NCI-H187 (cell line): ENCODE data around the gene TFDP3.

ENCODE experiments used
- DNase-seq, 2 experiments: peaks; one replicate each; lab custom pipeline; 2025; lab: John Stamatoyannopoulos, UW

TFDP3 gene

DNA sequence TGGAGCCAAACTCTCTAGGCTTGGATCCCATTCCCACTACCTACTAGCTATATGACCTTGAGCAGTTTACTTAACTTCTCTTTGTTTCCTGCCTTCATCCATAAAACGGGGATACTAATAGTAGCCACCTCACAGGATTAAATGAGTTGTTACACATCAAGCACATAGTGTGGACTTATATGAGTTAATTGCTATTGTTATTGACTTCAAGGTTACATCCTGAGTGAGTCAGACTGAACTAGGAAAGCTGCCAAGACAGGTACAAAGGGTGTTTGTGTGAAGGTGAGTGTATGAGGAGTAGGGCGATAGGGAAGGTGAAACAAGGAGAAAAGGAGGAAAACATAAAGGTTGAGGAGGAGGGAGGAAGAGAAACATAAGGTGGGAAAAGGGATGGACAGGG lies 32.2 kb downstream of the TFDP3 start:
- no peak for DNase-seq

DNA sequence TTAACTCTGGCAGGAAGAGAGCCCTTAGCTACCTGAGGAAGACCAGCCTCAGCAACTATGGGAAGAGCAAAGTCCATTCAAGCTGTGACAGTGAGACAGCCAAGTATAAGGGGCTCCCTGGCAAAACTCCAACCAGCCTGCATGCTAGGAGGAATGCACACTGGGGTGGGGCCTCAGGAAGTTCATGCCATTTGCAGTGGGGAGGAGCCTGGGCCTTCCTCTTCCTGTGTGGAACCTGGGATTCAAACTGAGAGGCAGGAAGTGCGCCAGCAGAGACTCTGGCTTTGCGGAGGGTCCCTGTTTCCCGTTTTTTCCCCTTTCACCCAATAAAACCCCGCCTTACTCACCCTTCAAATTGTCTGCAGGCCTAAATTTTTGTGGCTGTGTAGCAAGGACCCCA lies 33.0 kb downstream of the TFDP3 start:
- DNase-seq, result no peak

DNA sequence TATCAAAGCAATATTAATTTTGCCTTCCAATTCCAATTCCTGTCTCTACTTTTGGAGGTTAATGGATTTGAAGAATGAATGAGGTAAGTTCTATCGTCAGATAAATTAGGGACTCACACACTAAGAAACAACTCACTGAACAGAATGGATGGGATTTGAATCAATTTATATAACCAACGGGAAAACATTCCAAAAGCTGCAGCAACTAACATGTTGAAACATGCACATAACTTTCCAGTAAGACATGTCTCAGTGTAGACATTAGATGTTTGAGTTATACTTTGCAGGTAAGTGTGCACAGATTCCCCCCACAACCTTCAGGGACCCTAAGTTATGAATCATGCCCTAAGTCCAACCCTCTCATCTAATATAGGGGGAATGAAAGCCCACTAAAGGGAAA lies 34.3 kb downstream of the TFDP3 start:
- no peak for DNase-seq

DNA sequence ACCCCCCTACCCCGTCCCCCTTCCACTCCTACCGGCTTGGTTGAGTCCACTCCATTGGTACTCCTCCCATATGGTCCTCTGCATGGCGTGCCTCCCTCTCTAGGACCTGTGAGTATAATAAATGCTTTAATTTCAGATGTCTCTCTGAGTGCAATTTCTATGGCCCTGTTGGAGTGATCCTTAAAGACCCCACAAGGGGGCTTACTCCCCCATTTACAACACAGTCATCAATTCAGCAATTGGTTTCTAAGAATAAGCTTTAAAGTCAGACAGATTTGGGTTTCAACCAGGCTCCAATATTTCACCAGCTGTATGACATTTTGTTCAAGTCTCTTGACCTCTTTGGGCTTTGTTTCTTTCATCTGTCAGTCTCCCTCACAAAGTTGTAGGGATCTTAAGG lies 38.7 kb downstream of the TFDP3 start:
- DNase-seq, result no peak

DNA sequence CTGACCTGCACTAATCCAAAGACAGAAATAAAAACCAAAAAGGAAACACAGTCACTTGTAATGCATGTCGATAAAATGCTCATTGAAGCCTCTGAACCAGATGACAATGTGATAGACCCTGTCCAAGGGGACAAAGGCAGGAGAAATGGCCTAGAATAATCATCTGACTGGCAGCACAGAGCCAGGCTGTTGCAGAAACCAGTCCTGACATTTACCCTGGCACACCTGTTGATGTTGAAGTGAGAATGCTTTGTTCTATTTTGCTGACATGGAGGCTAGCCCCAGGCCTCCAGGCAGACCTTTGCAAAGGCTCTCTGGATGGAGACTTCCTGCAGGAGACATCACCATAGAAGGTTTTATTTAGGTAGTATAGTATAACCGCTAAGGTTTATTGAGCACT lies 41.0 kb downstream of the TFDP3 start:
- no peak for DNase-seq

DNA sequence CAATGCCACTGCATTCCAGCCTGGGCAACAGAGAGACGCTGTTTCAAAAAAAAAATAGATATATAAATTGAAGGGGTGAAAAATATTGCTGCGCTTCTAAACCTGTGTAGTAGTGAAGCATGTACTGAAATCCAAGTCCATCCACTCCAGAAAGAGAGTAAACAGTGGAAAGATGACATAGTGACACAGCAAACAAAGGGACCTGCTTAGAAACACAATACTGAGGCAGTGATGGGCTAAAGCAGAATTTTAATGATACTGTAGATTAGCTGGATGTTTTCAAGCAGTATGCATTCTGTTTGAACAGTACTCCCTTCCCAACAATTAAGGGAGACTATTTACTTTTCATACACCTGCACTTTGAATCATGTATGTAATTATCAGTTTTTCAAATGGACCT lies 42.5 kb downstream of the TFDP3 start:
- DNase-seq, result no peak

DNA sequence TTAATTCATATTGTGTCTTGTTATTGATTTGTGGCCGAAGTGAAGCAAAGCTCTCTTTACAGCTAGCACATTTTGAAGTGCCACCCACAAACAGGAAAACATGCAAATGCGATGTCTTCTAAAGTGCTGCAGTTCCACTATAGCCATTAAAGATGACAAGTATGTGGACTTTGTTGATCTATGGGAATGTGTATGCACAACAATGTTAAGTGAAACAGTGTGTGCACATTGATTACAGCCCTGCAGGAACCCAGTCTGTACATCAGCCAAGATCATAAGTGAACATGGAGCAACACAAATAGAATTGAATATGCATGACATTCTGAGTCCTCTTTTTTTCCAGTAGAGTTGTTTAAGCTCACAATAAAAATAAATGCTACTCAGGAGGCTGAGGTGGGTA lies 43.0 kb downstream of the TFDP3 start:
- DNase-seq, result no peak

DNA sequence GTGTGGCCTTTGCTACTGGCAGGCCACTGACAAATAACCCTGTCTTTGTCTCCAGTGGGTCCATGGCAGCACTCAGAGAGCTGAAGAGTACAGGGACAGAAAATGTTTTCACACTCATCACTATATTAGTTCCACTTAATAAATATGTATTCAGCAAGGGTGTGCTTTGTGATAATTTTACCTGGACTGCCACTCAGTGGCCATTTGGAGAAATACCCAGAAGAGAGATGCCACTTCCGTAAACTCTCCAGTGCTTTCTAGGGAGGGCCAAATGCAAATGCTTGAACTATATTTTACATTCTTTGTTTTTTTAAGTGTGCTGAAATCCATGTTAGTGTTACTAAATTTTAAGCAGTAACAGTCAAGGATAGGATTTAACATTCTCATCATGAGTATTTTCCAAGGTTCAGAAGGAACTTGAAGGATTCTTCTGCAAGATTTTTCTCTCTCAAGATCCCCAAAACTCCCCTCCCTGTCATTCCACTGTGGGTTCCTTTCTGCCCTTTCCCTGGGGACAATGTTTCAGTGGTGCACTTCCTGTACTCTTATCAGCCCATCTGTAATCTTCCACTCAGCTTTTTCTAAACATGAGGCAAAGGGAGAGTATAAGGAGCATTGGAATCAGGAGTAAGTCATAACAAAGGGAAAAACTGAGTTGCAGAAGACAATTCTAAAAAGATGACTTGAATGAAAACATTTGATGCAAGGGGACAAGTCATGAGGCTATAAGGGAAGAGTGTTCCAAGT lies 46.0 kb downstream of the TFDP3 start:
- DNase-seq, result no peak
